GM18517 (cell line): ENCODE data around the gene ADAD2.

ENCODE experiments used
- ATAC-seq: cut with Tn5 transposase; IDR thresholded peaks from one replicate; pipeline ENCODE4 v1.9.1; 2021; ENCODE audit warnings: mild to moderate bottlenecking, moderate library complexity; ENCODE audit not compliant: unreplicated experiment

ADAD2 gene

GRCh38 chr16:84190731-84191388 is at the start of gene ADAD2:
Gene ADAD2 (plus strand): TSS chr16:84191157. CDS start chr16:84191231, 74 bp downstream.
- no peak for ATAC-seq

GRCh38 chr16:84143081-84143480 is 47.9 kb upstream of the ADAD2 start:
- ATAC-seq: no peak

GRCh38 chr16:84143784-84144199 is 47.2 kb upstream of the ADAD2 start:
- ATAC-seq: no peak

GRCh38 chr16:84144209-84144858 is 46.6 kb upstream of the ADAD2 start:
- no peak for ATAC-seq

GRCh38 chr16:84144859-84145639 is 45.9 kb upstream of the ADAD2 start, which contains the start of the genes DNAAF1 and HSDL1:
Gene DNAAF1 (plus strand): TSS chr16:84145308. CDS start chr16:84145441, 133 bp downstream.
Gene HSDL1 (minus strand): TSS chr16:84145177. CDS start chr16:84131321, 13,856 bp downstream.
- ATAC-seq: peak; percentile 86

GRCh38 chr16:84150926-84151325 is 40.0 kb upstream of the ADAD2 start:
- no peak for ATAC-seq

GRCh38 chr16:84153660-84154214 is 37.2 kb upstream of the ADAD2 start:
- no peak for ATAC-seq

GRCh38 chr16:84155226-84155625 is 35.7 kb upstream of the ADAD2 start:
- ATAC-seq: no peak

- no peak for ATAC-seq
These were observed 35.2 kb upstream of the ADAD2 start for GRCh38 chr16:84155771-84156170.

GRCh38 chr16:84156342-84156784 is 34.6 kb upstream of the ADAD2 start:
- ATAC-seq: no peak

- no peak for ATAC-seq
These were observed 31.9 kb upstream of the ADAD2 start for GRCh38 chr16:84159007-84159406.

GRCh38 chr16:84159800-84160199 is 31.2 kb upstream of the ADAD2 start:
- ATAC-seq: no peak

- ATAC-seq: no peak
These were observed 29.9 kb upstream of the ADAD2 start for GRCh38 chr16:84161037-84161436.

- no peak for ATAC-seq
These were observed 29.2 kb upstream of the ADAD2 start for GRCh38 chr16:84161801-84162200.

GRCh38 chr16:84165746-84166145 is 25.2 kb upstream of the ADAD2 start:
- no peak for ATAC-seq

- ATAC-seq: no peak
These were observed 23.9 kb upstream of the ADAD2 start for GRCh38 chr16:84166796-84167695.

GRCh38 chr16:84169765-84170310 is 21.1 kb upstream of the ADAD2 start:
- ATAC-seq: no peak

GRCh38 chr16:84174396-84174795 is 16.6 kb upstream of the ADAD2 start:
- no peak for ATAC-seq

GRCh38 chr16:84175350-84176081 is 15.4 kb upstream of the ADAD2 start:
- peak; percentile 76 for ATAC-seq
